ENCODE measurements around the gene NELL1.

NELL1 gene

DNA sequence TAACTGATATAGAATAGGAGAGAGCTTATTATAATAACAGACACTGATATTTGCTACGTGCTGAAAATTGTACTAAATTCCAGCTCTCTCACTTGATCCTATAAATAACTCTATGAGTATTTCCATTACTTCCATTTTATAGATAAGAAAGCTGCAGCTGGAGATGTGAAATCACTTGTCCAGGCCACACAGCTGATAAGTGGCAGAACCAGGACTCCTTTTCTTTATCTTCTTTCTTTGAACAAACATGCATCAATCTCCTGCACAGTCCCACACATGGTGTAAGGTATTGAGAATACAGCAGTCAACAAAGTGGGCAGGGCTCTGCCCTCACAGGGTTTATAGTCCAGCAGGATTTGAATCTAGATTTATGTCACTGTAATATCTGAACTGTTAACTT is 652.1 kb downstream of the NELL1 start:
- H3K4me3 ChIP-seq, result no peak overlapping the region
- no peak for DNase-seq (ENCODE audit: low spot score)
- H3K27ac ChIP-seq, result no peak overlapping the region
- TF ChIP-seq, protein P1, sequence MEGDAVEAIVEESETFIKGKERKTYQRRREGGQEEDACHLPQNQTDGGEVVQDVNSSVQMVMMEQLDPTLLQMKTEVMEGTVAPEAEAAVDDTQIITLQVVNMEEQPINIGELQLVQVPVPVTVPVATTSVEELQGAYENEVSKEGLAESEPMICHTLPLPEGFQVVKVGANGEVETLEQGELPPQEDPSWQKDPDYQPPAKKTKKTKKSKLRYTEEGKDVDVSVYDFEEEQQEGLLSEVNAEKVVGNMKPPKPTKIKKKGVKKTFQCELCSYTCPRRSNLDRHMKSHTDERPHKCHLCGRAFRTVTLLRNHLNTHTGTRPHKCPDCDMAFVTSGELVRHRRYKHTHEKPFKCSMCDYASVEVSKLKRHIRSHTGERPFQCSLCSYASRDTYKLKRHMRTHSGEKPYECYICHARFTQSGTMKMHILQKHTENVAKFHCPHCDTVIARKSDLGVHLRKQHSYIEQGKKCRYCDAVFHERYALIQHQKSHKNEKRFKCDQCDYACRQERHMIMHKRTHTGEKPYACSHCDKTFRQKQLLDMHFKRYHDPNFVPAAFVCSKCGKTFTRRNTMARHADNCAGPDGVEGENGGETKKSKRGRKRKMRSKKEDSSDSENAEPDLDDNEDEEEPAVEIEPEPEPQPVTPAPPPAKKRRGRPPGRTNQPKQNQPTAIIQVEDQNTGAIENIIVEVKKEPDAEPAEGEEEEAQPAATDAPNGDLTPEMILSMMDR (IDR thresholded peaks at IDR 0.05), result no peak

DNA sequence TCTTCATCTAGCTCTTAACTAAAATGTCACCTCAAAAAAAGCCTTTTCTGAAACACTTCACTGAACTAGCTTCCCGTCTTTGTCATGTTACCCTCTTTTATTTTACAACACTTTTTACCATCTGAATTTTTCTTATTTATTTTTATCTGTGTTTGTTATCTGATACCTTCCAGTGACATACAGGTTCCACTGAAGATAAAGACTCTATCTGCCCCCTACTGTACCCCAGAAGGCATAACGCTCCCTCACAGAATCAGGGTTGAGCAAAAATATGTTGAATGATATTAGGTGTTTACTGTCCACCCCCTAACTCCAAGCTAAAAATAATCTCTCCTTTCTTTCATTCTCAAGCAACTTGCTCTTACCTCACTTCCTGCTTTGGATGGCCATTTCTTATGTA is 654.2 kb downstream of the NELL1 start:
- no peak for DNase-seq (ENCODE audit: low spot score)
- no peak overlapping the region for H3K4me3 ChIP-seq
- TF ChIP-seq, protein P1 (IDR thresholded peaks at IDR 0.05), result no peak
- H3K27ac ChIP-seq, result no peak overlapping the region

DNA sequence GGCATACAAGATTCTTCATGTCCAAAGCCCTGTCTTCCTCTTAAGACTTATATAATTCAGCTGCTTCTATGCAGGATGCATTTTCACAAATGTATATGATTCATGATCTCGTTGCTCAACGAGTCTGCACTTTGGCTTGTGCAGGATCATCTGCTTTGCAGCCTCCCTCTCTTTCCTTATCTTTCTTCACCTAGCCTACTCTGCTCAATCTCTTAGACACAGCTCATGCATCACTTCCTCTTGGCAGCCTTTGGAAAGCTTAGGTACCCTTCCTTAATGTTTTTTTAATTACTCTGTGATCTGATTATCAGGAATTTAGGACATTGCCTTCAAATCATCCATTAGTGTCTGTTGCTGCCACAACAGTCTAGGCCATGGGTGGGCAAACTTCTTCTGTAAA is 673.8 kb downstream of the NELL1 start:
- Histone ChIP-seq H3K27ac (no peak overlapping the region), H3K4me3 (no peak overlapping the region)
- no peak for DNase-seq (ENCODE audit: low spot score)
- TF ChIP-seq, protein P1 (IDR thresholded peaks at IDR 0.05), result no peak

DNA sequence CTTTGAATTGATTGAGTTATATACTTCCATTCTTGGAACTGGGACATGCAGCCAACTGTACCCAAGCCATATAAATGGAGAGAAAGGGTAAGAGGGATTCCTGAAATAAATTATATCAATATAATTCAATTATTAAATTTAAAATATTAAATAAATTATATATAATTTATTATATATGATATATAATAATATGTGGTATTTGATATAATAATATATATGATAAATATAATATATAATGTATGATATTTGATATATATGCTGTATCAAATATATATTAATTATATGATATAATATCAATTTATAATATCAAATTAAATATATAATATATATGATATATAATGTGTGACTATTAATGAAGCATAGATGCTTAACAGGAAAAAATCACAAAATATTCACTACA is 677.0 kb downstream of the NELL1 start:
- TF ChIP-seq, protein P1 (IDR thresholded peaks at IDR 0.05), result no peak
- no peak for DNase-seq (ENCODE audit: low spot score)
- H3K27ac ChIP-seq, result no peak overlapping the region
- H3K4me3 ChIP-seq, result no peak overlapping the region

DNA sequence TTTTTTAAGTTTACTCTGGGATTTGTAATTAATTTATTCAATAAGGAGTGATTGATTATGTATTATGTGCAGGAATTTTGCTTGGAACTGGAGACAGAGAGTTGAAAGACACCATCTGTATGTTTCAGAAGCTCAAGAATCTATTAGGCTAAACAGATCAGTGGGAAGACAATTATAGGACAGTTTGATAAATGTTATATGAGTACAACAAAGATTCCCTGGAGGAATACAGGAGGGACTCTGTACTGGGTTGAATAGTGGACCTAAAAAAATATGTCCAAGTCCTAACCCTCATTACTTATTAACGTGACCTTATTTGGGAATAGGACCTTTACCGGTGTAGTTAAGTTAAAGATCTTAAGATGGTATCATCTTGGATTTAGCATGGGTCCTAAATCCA is 681.2 kb downstream of the NELL1 start:
- TF ChIP-seq, protein P1 (IDR thresholded peaks at IDR 0.05), result no peak
- no peak for DNase-seq (ENCODE audit: low spot score)
- Histone ChIP-seq H3K27ac (no peak overlapping the region), H3K4me3 (no peak overlapping the region)

DNA sequence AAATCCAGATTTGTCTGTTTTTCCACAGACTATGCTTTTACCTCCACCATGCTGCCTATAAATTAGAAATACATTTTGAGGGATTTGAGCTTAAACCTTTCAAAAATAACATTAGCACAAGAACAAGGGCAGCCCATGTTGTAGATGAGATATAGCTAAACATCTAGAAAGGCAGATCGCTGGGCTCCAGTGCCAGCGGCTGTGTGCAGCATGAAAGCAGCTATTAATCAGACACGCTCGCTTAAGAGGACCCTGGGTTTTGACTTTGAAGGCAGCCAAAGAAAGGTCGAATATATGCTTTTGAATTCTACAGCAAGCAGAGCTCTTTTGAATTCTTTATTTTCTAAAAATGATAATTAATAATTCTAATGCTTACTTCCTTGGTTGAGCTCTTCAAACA is 684.0 kb downstream of the NELL1 start:
- TF ChIP-seq, protein P1 (IDR thresholded peaks at IDR 0.05), result no peak
- DNase-seq (ENCODE audit: low spot score), result no peak
- Histone ChIP-seq H3K4me3 (no peak overlapping the region), H3K27ac (no peak overlapping the region)

DNA sequence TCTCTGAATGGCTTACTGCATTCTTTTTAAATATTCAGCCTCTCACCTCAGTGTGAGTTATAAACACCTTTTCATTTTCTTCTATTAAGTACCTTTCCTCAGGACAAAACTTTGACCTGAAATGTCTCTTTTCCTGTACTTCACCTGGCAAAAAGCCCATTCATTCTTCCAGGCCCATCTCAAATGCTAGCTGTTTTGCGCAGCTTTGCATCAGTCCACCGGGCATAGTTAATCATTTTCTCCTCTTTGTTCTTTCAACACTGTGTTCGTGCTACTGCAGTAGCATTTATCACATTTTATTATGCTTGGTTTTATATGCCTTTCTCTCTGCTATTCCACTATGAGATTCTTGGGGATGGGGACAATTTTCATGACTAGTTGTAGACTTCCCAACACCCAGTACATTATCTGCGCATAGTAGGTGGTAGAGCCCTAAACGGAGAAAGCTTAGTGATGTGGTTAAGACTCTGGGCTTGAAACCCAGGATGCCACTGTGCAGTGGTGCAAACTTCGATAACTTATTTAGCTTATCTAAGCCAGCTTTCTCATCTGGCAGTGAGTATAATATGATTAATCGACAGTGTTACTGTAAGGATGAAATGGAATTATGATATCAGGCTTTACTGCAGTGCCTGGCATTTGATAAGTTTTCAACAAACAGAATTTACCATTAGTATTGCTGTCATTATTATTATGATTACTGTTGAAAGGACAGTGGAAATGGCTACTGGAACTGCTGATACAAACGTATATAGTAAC is 695.7 kb downstream of the NELL1 start:
- TF ChIP-seq, protein P1 (IDR thresholded peaks at IDR 0.05), result no peak
- H3K4me3 ChIP-seq, result no peak overlapping the region
- H3K27ac ChIP-seq, result no peak overlapping the region
- DNase-seq (ENCODE audit: low spot score), result no peak

All from coronary artery (tissue), 2 donors.